ENCODE data around the gene ZNF57.
A peak's percentile ranks its signal among the peaks of the same experiment; 100 is the strongest.
"Not testable (repeated sequence)": the region's sequence is repeated elsewhere in the genome, so short reads cannot be mapped to it uniquely, and the experiment has no call there.

Gene ZNF57

DNA sequence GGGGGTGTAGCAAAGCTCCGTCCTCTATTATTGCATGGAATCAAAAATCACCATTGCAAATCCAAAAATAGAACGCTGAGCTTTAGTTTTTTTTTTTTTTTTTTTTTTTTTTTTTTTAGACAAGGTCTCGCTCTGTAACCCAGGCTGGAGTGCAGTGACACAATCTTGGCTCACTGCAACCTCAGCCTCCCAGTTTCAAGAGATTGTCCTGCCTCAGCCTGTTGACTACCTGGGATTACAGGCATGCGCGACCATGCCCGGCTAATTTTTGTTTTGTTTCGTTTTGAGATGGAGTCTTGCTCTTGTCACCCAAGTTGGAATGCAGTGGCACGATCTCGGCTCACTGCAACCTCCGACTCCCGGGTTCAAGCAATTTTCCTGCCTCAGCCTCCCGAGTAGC lies 59.4 kb downstream of the ZNF57 start:
- no peak for DNase-seq

- peak; percentile 39 for DNase-seq
These were observed 61.4 kb downstream of the ZNF57 start for GRCh38 chr19:2962018-2962670.

DNA sequence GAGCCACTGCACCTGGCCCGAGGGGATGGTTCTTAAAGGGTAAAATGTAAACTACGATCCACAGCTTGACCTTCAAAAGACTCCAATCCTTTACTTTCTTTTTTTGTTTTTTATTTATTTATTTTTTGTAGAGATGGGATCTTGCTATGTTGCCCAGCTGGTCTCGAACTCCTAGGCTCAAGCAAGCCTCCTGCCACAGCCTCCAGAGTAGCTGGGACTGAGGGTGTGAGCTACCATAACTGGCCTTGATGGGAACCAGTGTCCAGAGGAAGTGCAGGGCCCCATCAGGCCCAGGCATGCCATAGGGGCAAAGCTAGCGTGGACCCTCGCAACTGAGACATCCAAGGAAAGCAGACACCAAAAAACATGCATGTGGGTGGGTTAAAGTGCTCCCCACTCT lies 62.4 kb downstream of the ZNF57 start:
- DNase-seq = no peak

- DNase-seq = not testable (repeated sequence)
These were observed 62.9 kb downstream of the ZNF57 start for GRCh38 chr19:2963631-2964030.

DNA sequence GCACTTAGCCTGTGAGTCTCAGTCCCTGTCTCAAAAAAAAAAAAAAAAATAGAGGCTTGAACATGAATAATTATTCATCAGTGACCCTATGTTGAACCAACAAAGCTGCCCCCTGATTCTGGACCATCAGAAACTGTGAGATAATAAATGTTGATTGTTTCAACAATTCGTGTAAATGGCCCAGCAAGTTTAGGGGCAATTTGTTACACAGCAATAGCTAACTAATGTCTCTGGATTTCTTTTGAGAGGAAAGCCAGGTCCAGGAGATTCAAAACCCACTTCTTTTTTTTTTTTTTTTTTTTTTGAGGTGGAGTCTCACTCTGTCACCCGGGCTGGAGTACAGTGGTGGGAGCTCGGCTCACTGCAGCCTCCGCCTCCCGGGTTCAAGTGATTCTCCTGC lies 64.1 kb downstream of the ZNF57 start:
- no peak for DNase-seq

GRCh38 chr19:2967972-2968371 lies 67.2 kb downstream of the ZNF57 start:
- DNase-seq = no peak

All from NCI-H510A (cell line).